Activated B cell treated with CpG ODN at 0.5 μM for 24 hours (primary cell): Measurements from ENCODE around the gene STXBP6. TPM values are rescaled to one million over a fixed set of nuclear protein-coding genes. Genes with fewer than 3 reads are reported as not detected.

Experiments
- ATAC-seq: fragments of 200-7000 bp; cut with Tn5 transposase; one replicate; pipeline ENCODE4 v1.10.0; 2021; ENCODE audit warnings: low read depth, mild to moderate bottlenecking, moderate library complexity
- CTCF ChIA-PET: fragments of 350-600 bp; sonication (Branson Sonifier 250); formaldehyde crosslinking; loops from one replicate; lab custom pipeline; 2021; ENCODE audit warnings: antibody characterized with exemption; lab: Charles Lee
- POLR2A ChIA-PET: fragments of 350-600 bp; sonication (Branson Sonifier 250); formaldehyde crosslinking; loops from one replicate; lab custom pipeline; 2021; ENCODE audit warnings: antibody characterized with exemption; lab: Charles Lee
- DNase-seq: peaks from one replicate; pipeline ENCODE4 v3.0.0; 2022
- H3K27ac Mint-ChIP-seq: one replicate; pipeline ENCODE4 v1.8.0; 2020; ENCODE audit warnings: mixed read lengths
- H3K27me3 Mint-ChIP-seq: one replicate; pipeline ENCODE4 v1.8.0; 2021; ENCODE audit warnings: mixed read lengths
- H3K36me3 Mint-ChIP-seq: one replicate; pipeline ENCODE4 v1.8.0; 2021; ENCODE audit warnings: low read depth, mixed read lengths
- H3K4me1 Mint-ChIP-seq: one replicate; pipeline ENCODE4 v1.8.0; 2021; ENCODE audit warnings: mixed read lengths
- H3K4me3 Mint-ChIP-seq: one replicate; pipeline ENCODE4 v1.8.0; 2020; ENCODE audit warnings: mild to moderate bottlenecking, mixed read lengths
- H3K9me3 Mint-ChIP-seq: one replicate; pipeline ENCODE4 v1.8.0; 2020; ENCODE audit warnings: mixed read lengths
- intact Hi-C: fragments of 100-400 bp; cut with micrococcal nuclease; formaldehyde crosslinking; loops from one replicate; pipeline ENCODE4 v1.15.1; 2024
- total RNA-seq: library from RNA; stranded (reverse); gene quantifications from 2 replicates; pipeline ENCODE4 v1.2.3, GENCODE V29; 2022
- TF ChIP-seq, protein P1 (sequence below): fragments of 200-600 bp; IDR thresholded peaks from one replicate; pipeline ENCODE4 v1.8.0; 2022; ENCODE audit warnings: antibody characterized with exemption, mild to moderate bottlenecking

Gene STXBP6
- total RNA-seq, 1 donor from 2014 or later = 0.22 TPM

- DNase-seq (no peak), ATAC-seq (no peak)
- CTCF ChIA-PET = no interaction called here
- H3K4me3 Mint-ChIP-seq = no peak overlapping the region
- POLR2A ChIA-PET = no interaction called here
- intact Hi-C loops = no loop called here
- TF ChIP-seq, protein P1, sequence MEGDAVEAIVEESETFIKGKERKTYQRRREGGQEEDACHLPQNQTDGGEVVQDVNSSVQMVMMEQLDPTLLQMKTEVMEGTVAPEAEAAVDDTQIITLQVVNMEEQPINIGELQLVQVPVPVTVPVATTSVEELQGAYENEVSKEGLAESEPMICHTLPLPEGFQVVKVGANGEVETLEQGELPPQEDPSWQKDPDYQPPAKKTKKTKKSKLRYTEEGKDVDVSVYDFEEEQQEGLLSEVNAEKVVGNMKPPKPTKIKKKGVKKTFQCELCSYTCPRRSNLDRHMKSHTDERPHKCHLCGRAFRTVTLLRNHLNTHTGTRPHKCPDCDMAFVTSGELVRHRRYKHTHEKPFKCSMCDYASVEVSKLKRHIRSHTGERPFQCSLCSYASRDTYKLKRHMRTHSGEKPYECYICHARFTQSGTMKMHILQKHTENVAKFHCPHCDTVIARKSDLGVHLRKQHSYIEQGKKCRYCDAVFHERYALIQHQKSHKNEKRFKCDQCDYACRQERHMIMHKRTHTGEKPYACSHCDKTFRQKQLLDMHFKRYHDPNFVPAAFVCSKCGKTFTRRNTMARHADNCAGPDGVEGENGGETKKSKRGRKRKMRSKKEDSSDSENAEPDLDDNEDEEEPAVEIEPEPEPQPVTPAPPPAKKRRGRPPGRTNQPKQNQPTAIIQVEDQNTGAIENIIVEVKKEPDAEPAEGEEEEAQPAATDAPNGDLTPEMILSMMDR = no peak
- H3K27me3 Mint-ChIP-seq = peaks cover 9% of the 10 kb centered on the region
- H3K27ac Mint-ChIP-seq = no peak overlapping the region
- no peaks in the 10 kb centered on the region for H3K9me3 Mint-ChIP-seq
- H3K36me3 Mint-ChIP-seq = no peaks in the 10 kb centered on the region
- no peaks in the 10 kb centered on the region for H3K4me1 Mint-ChIP-seq
Observed at GRCh38 chr14:24883576-24883975, 166.4 kb downstream of the STXBP6 start.

DNA sequence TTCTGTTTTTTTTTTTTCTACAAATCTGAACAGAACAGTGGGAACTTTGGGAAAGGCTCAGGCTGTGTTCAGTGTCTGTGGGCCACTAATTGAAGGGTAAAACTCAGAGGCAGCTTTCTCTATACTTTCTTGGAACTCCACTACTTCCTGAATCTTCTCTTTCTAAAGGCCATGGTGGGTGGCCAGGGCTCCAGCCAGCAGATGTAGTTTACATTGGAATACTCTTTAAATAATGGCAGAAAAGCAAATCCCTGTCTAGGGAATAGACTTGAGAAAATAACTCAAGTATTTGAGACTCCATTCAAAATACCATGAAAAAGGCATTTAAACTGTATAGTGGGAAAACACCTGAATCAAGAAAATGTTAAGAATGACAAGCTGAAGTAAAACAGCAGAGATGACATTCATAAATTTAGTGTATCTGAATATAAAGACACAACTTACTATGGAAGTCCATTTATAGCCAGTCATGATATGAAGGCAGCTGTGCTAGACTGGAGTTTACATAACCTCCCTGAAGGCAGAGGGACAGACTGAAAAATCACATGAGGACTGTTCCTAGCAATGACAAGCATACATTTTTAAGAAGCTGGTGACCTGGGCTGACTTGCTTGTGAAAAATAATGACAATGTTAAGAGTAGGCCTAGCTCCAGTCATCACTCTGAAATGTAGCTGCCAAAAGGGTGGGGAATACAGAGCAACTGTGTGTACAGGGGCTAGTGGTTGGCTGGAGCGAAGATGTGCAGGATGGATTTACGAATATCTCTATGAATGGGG, 168.6 kb downstream of the STXBP6 start:
- CTCF ChIA-PET = no interaction called here
- no peaks in the 10 kb centered on the region for H3K36me3 Mint-ChIP-seq
- peaks cover 5% of the 10 kb centered on the region for H3K27me3 Mint-ChIP-seq
- TF ChIP-seq, protein P1 = no peak
- no peak overlapping the region for H3K4me3 Mint-ChIP-seq
- H3K9me3 Mint-ChIP-seq = no peaks in the 10 kb centered on the region
- no peak for ATAC-seq
- H3K27ac Mint-ChIP-seq = no peak overlapping the region
- POLR2A ChIA-PET = no interaction called here
- no peak for DNase-seq
- no peaks in the 10 kb centered on the region for H3K4me1 Mint-ChIP-seq
- intact Hi-C loops = no loop called here

GRCh38 chr14:24880689-24881088, 169.3 kb downstream of the STXBP6 start:
- ATAC-seq (no peak), DNase-seq (no peak)
- intact Hi-C loops = no loop called here
- no peaks in the 10 kb centered on the region for H3K36me3 Mint-ChIP-seq
- H3K27me3 Mint-ChIP-seq = peaks cover 8% of the 10 kb centered on the region
- CTCF ChIA-PET = no interaction called here
- POLR2A ChIA-PET = no interaction called here
- H3K4me3 Mint-ChIP-seq = no peak overlapping the region
- no peaks in the 10 kb centered on the region for H3K9me3 Mint-ChIP-seq
- H3K4me1 Mint-ChIP-seq = no peaks in the 10 kb centered on the region
- TF ChIP-seq, protein P1 = no peak
- no peak overlapping the region for H3K27ac Mint-ChIP-seq

DNA sequence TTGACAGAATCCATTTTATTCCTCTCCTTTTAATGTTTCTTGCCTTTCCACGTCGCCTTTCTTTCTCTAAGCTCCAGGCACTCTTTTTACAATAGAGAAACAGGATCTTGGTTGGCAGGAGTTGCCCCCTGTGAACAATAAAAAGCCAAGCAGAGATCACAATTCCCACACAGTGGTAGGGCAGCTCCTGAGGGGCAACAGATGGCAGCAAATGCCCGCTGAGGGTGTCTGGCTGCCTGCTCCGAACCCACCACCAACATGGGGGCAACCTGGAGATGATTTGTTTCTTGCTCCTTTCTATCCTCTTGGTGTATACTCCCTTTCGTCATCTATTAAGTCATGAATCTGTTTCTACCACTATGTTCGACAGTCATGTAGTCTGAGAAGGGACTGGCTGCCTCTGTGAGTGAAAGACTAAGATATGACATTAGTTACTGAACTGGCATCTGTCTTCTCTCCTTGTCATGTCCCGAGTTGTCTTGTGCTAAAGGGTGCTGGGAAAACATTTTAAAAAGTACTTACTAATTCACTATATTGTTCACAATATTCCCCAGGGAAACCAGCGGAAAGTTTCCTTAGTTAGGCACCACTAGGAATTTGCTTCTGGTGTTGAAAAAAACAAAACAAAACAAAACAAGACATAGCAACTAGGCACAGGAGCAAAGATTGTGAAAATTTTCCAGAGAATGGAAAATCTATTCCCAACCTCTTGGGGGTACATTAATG, 170.1 kb downstream of the STXBP6 start:
- ChIA-PET POLR2A (no interaction called here), CTCF (no interaction called here)
- Mint-ChIP-seq H3K4me1 (no peaks in the 10 kb centered on the region), H3K27ac (no peak overlapping the region), H3K27me3 (peaks cover 12% of the 10 kb centered on the region), H3K9me3 (no peaks in the 10 kb centered on the region), H3K4me3 (no peak overlapping the region), H3K36me3 (no peaks in the 10 kb centered on the region)
- no peak for DNase-seq
- intact Hi-C loops = no loop called here
- no peak for ATAC-seq
- TF ChIP-seq, protein P1 = no peak

DNA sequence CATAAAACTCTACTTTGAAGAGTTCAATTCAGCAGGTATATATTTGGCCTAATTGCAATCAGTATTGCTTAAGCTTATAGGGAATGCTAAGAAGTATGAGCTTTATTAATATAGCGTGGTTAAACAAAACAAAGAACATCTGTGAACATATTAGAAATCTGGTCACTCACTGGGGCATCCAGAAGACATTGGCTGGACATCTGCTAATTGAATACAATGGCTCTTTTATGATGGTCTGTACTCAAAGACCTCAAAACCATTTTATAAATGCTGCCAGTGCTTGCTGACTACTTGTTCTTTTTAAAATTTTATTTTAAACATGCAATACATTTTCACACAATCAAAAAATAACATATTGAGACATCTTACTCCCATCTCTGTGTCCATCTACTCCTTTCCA, 173.0 kb downstream of the STXBP6 start:
- ChIA-PET POLR2A (no interaction called here), CTCF (no interaction called here)
- Mint-ChIP-seq H3K4me3 (no peak overlapping the region), H3K4me1 (no peaks in the 10 kb centered on the region), H3K9me3 (no peaks in the 10 kb centered on the region), H3K27ac (no peak overlapping the region), H3K27me3 (peaks cover 18% of the 10 kb centered on the region), H3K36me3 (no peaks in the 10 kb centered on the region)
- no peak for DNase-seq
- intact Hi-C loops = no loop called here
- TF ChIP-seq, protein P1 = no peak
- ATAC-seq = no peak
